Mammary epithelial cell (primary cell): ENCODE measurements around the gene CDNF.

Source experiments
- CTCF ChIP-seq, 2 donors: IDR thresholded peaks in 1 of 2; conservative IDR thresholded peaks in 1 of 2; 2 replicates each; pipeline ENCODE4 v1.5.1; 2011 to 2012; ENCODE audit warnings: inconsistent platforms in 2 of 2, low read length in 2 of 2, mild to moderate bottlenecking in 2 of 2, control low read depth in 1 of 2, low read depth in 1 of 2; ENCODE audit not compliant: insufficient read depth in 1 of 2; ENCODE audit errors: extremely low read depth in 1 of 2
- EZH2 ChIP-seq: IDR thresholded peaks from 2 replicates; pipeline ENCODE4 v1.6.1; 2012; ENCODE audit warnings: low read length, inconsistent platforms, borderline replicate concordance

GRCh38 chr10:14838582-14839304, 906 bp upstream of the CDNF start:
- TF ChIP-seq EZH2 = no peak
- TF ChIP-seq CTCF (conservative IDR thresholded peaks at IDR 0.05 in 1 of 2, IDR thresholded peaks at IDR 0.05 in 1 of 2; ENCODE audit: extremely low read depth in 1 of 2, insufficient read depth in 1 of 2, low read depth in 1 of 2, low read length in 2 of 2) = no peak
